HCT116 (cell line): ENCODE data around the gene EDN2.

Experiments used
- EGR1 ChIP-seq: IDR thresholded peaks from 2 replicates; pipeline ENCODE4 v1.6.1; 2012; ENCODE audit warnings: low read depth
- EZH2 ChIP-seq: fragments of 200-600 bp; sonication (generic); IDR thresholded peaks from 2 replicates; pipeline ENCODE4 v1.6.1; 2017; ENCODE audit warnings: antibody characterized with exemption, mixed run types
- EZH2phosphoT487 ChIP-seq: fragments of 200-600 bp; IDR thresholded peaks from 2 replicates; pipeline ENCODE4 v1.6.1; 2018; ENCODE audit warnings: antibody characterized with exemption, borderline replicate concordance
- FOSL1 ChIP-seq: IDR thresholded peaks from 2 replicates; pipeline ENCODE4 v1.6.1; 2012; ENCODE audit warnings: low read depth
- JUND ChIP-seq: IDR thresholded peaks from 2 replicates; pipeline ENCODE4 v1.6.1; 2012
- POLR2A ChIP-seq: IDR thresholded peaks from 2 replicates; pipeline ENCODE4 v1.7.0; 2011; ENCODE audit warnings: borderline replicate concordance; ENCODE audit not compliant: insufficient read depth, insufficient read length; ENCODE audit errors: extremely low read depth
- RAD21 ChIP-seq: IDR thresholded peaks from 2 replicates; pipeline ENCODE4 v1.6.1; 2012; ENCODE audit warnings: low read depth, mild to moderate bottlenecking
- SIN3A ChIP-seq: IDR thresholded peaks from 2 replicates; pipeline ENCODE4 v1.6.1; 2012; ENCODE audit warnings: low read depth
- SRF ChIP-seq: IDR thresholded peaks from 2 replicates; pipeline ENCODE4 v1.6.1; 2012; ENCODE audit warnings: low read depth
- YY1 ChIP-seq: IDR thresholded peaks from 2 replicates; pipeline ENCODE4 v1.6.1; 2011; ENCODE audit warnings: low read length, low read depth, moderate library complexity, mild to moderate bottlenecking; ENCODE audit not compliant: insufficient replicate concordance; ENCODE audit errors: extremely low read depth
- ZFX ChIP-seq: fragments of 450-650 bp; IDR thresholded peaks from 2 replicates; pipeline ENCODE4 v1.6.1; 2017
- TF ChIP-seq, protein P1 (sequence below), 3 experiments: fragments of 200-600 bp in 1 of 3; sonication (generic) in 1 of 3; IDR thresholded peaks in 2 of 3; conservative IDR thresholded peaks in 1 of 3; 2 replicates each; pipeline ENCODE4 v1.5.1; 2012 to 2017; ENCODE audit warnings: low read depth in 2 of 3, low read length in 2 of 3, antibody characterized with exemption in 1 of 3, borderline replicate concordance in 1 of 3, control low read depth in 1 of 3, mild to moderate bottlenecking in 1 of 3, mixed read lengths in 1 of 3, mixed run types in 1 of 3, moderate library complexity in 1 of 3; ENCODE audit not compliant: insufficient read depth in 1 of 3
- TF ChIP-seq, protein P2 (sequence below): IDR thresholded peaks from 2 replicates; pipeline ENCODE4 v1.6.1; 2012; ENCODE audit warnings: low read depth

DNA sequence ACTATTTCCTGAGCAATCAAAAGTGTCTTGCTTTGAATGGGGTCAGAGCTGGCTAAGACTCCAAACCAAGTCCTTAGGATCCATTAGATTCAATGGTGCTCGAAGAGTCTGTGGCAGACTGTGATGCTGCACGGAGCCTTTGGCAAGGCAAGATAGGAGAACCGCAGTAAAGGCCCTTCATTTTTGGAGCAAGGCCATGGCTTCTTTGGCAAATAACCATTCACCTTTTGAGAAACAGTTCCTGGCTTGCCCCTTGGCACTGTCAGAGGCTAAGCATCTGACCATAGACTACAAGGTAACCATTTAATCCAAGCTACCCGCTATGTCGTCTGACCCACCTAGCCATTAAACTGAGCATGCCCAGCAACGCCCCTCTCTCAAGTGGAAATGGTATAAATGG, 45.2 kb downstream of the EDN2 start:
- TF ChIP-seq POLR2A = no peak
- no peak for TF ChIP-seq EZH2
- TF ChIP-seq, protein P1, sequence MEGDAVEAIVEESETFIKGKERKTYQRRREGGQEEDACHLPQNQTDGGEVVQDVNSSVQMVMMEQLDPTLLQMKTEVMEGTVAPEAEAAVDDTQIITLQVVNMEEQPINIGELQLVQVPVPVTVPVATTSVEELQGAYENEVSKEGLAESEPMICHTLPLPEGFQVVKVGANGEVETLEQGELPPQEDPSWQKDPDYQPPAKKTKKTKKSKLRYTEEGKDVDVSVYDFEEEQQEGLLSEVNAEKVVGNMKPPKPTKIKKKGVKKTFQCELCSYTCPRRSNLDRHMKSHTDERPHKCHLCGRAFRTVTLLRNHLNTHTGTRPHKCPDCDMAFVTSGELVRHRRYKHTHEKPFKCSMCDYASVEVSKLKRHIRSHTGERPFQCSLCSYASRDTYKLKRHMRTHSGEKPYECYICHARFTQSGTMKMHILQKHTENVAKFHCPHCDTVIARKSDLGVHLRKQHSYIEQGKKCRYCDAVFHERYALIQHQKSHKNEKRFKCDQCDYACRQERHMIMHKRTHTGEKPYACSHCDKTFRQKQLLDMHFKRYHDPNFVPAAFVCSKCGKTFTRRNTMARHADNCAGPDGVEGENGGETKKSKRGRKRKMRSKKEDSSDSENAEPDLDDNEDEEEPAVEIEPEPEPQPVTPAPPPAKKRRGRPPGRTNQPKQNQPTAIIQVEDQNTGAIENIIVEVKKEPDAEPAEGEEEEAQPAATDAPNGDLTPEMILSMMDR (IDR thresholded peaks at IDR 0.05 in 2 of 3, conservative IDR thresholded peaks at IDR 0.05 in 1 of 3; ENCODE audit: borderline replicate concordance in 1 of 3, insufficient read depth in 1 of 3, low read depth in 2 of 3, low read length in 2 of 3) = no peak
- TF ChIP-seq EZH2phosphoT487 = no peak
- TF ChIP-seq RAD21 = no peak
- TF ChIP-seq SIN3A = no peak
- TF ChIP-seq, protein P2, sequence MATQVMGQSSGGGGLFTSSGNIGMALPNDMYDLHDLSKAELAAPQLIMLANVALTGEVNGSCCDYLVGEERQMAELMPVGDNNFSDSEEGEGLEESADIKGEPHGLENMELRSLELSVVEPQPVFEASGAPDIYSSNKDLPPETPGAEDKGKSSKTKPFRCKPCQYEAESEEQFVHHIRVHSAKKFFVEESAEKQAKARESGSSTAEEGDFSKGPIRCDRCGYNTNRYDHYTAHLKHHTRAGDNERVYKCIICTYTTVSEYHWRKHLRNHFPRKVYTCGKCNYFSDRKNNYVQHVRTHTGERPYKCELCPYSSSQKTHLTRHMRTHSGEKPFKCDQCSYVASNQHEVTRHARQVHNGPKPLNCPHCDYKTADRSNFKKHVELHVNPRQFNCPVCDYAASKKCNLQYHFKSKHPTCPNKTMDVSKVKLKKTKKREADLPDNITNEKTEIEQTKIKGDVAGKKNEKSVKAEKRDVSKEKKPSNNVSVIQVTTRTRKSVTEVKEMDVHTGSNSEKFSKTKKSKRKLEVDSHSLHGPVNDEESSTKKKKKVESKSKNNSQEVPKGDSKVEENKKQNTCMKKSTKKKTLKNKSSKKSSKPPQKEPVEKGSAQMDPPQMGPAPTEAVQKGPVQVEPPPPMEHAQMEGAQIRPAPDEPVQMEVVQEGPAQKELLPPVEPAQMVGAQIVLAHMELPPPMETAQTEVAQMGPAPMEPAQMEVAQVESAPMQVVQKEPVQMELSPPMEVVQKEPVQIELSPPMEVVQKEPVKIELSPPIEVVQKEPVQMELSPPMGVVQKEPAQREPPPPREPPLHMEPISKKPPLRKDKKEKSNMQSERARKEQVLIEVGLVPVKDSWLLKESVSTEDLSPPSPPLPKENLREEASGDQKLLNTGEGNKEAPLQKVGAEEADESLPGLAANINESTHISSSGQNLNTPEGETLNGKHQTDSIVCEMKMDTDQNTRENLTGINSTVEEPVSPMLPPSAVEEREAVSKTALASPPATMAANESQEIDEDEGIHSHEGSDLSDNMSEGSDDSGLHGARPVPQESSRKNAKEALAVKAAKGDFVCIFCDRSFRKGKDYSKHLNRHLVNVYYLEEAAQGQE = no peak
- TF ChIP-seq FOSL1 = no peak
- no peak for TF ChIP-seq ZFX
- no peak for TF ChIP-seq SRF
- TF ChIP-seq YY1 = no peak
- no peak for TF ChIP-seq JUND
- TF ChIP-seq EGR1 = no peak
